ENCODE measurements around the gene GABRR2.

The GABRR2 gene

DNA sequence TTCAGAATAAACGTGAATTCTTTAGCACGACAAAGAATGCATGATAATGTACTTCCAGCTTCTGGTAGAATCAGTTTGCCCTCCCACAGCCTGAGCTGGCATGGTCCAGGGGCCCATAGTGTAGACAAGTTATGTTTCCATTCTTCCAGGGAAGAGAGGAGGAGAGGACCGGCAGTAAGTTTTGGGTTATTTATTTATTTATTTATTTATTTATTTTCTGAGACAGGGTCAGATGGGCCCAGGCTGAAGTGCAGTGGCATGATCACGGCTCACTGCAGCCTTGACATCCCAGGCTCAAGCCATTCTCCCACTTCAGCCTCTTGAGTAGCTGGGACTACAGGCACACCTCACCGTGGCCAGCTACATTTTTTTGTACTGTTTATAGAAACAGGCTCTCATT is 102.6 kb downstream of the GABRR2 start:
- no peak overlapping the region for H3K4me3 ChIP-seq (ENCODE audit: low read length)
- TF ChIP-seq, protein P1, sequence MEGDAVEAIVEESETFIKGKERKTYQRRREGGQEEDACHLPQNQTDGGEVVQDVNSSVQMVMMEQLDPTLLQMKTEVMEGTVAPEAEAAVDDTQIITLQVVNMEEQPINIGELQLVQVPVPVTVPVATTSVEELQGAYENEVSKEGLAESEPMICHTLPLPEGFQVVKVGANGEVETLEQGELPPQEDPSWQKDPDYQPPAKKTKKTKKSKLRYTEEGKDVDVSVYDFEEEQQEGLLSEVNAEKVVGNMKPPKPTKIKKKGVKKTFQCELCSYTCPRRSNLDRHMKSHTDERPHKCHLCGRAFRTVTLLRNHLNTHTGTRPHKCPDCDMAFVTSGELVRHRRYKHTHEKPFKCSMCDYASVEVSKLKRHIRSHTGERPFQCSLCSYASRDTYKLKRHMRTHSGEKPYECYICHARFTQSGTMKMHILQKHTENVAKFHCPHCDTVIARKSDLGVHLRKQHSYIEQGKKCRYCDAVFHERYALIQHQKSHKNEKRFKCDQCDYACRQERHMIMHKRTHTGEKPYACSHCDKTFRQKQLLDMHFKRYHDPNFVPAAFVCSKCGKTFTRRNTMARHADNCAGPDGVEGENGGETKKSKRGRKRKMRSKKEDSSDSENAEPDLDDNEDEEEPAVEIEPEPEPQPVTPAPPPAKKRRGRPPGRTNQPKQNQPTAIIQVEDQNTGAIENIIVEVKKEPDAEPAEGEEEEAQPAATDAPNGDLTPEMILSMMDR (conservative IDR thresholded peaks at IDR 0.05; ENCODE audit: low read length): no peak
- no peak for DNase-seq (ENCODE audit: low read depth)

DNA sequence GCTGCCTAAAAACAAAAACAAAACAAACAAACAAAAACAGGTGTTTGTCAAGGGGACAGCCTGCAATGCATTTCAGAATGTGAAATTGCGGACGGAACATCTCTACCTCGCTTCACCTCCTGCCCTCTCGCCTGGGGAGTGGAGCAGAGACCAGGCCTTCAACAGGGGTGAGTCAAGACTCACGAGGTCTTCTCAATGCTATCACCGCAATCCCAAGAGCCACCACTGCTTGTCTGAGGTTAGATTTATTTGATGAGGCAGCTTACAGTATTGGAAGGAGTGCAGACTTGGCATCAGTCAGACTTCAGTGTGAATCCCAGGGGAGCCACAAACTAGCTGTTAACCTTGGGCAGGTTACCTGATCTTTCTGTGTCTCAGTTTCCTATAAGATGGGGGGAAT is 105.6 kb downstream of the GABRR2 start:
- no peak for DNase-seq (ENCODE audit: low read depth)
- no peak overlapping the region for H3K4me3 ChIP-seq (ENCODE audit: low read length)
- TF ChIP-seq, protein P1 (conservative IDR thresholded peaks at IDR 0.05; ENCODE audit: low read length): no peak

DNA sequence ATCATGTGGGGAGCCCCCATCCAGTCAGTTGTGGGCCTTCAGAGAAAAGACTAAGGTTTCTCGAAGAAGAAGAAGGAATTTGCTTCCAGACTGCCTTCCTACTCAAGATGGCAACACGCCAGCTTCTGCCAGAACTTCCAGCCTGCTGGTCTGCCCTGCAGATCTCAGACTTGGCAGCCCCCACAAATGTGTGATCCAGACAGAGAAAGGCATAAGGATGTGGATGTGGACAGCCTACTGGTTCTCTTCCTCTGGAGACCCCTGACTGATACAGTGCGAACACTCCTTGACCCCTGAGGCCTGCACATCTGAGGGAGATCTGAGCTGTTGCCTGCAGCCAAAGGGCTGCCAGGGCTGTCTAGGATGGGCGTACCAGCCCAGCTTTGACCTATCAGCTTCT is 106.5 kb downstream of the GABRR2 start:
- DNase-seq (ENCODE audit: low read depth): no peak
- H3K4me3 ChIP-seq (ENCODE audit: low read length): no peak overlapping the region
- TF ChIP-seq, protein P1 (conservative IDR thresholded peaks at IDR 0.05; ENCODE audit: low read length): no peak
